ENCODE results near the gene CA11.
"Not testable (repeated sequence)": the region's sequence is repeated elsewhere in the genome, so short reads cannot be mapped to it uniquely, and the experiment has no call there.

CA11 gene

DNA sequence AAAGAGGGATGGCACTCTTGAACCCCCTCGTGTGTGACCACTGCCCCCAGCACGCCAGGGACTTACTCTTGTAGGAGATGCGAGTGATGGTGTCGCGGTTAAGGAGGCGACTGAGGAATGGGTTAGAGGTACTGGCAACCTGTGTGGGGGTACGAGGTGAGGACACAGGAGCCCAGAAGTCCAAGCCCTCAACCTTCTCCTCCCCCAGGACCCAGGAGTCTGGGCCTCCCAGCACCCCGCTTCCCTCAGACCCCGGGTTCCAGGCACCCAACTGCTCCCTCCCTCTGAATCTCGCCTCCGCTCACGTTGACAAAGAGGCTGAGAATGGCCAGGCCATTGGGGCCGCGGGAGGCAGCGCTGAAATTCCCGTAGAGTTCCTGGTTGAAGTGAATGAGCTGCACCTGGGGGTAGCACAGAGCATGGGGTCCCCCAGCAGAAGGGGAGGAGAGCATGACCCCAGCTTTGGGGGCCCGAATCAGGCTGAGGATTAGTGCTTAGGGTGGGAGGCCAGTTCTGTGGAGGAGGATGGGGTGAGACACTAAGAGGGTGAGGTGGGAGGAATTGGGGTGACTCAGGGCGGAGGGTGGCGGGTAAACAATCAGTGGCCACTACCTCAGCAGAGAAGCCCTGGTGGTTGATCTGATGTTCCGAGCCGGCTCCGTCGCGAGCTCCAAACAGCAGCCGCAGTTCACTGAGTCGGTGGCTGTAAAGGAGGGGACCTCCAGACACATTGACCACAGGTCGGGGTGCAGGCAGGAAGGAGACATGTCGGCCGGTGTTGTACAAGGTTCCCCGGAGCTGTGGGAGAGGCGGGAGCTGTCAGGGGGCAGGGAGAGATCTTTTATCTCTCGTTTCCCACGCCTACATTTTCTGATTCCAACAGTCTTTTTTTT, 6.3 kb downstream of the CA11 start:
- DNase-seq: no peak

DNA sequence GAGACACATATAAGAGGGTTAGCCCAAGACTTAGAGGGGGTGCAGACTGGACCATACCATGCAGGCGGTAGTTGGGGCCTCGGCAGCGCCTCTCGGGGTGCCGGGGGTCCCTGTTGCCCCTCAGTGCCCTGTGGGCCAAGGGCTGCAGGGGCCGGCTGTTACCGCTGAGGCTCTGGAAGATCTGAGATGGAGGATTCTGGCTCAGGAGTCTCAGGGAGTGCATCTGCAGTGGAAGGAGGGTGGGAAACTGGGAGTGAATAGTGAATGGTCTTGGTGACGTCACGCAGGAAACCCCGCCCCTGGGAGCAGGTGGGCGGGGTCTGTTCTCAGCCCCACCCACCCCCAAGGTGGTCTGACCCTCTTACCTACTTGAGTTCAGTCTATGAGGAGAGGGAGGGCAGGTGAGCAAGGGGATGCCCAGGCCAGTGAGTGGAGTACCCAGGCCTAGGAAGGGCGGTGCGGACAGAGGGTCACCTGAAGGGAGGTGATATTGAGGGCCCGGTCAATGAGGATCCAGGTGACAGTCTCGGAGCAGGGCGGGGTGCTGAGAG, 7.1 kb downstream of the CA11 start:
- no peak for DNase-seq

DNA sequence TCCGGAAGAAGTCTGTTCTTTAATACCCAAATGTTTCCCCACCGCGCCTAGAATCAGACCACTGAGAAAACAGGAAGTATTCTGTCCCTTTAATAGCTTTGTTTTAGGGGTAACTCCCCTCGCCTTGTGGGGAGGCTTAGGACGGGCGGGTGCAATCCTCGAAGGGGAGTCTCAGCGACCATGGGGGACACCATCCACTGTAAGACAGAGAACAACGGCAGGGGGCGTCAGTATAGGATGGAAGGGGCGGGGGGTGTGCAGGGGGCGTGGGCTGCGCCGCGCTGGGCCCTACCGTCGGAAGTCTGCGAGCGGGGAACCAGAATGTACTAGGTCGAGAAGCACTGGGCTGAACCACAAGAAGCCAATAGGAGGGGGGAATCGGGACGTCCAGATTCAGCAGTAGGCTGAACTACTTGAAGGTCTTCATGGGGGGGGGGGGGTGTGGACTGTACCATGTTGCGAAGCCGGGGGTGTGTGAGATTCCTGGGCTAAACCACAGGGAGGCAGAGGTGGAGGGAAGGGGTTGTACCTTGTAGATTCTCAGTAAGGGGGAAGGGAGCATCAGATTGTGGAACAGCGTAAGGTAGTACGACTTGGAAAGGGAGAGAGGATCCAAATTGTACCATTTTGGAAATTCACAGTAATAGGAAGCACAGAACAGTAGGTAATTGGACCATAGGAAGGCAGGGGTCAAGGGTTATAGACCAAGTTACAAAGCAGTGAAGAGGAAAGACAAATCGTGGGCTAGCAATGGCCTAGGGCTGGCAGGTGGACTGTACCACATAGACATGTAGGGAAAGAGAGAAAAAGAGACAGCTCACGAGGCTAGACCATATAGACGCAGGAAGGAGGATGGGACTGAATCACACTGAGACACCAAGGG, 7.8 kb downstream of the CA11 start:
- DNase-seq: peak; percentile 76 to 77

DNA sequence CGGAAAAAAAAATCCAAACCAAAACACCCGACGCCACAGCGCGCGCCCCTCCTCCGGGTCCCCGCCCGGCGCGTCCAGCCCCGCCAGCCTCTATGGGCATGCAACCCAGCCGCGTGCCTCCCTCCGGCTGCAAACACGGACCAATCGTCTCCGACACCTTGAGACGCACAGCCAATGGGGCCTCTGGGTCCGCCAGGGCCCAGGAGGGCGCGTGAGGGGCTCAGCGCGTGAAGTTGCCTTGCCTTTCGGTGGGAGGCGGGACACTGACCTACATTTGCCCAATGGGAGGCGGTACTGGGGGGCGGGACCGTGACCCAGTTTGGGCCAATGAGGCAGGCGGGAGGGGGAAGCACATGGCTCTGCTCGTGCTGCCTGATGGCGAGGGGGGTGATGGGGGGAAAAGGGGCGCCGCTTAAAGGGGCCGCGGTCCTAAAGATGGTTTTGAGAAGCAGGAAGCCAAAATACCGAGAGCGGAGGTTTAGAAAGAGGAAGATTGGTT, 8.5 kb downstream of the CA11 start:
- peak; percentile 98 to 99 for DNase-seq

DNA sequence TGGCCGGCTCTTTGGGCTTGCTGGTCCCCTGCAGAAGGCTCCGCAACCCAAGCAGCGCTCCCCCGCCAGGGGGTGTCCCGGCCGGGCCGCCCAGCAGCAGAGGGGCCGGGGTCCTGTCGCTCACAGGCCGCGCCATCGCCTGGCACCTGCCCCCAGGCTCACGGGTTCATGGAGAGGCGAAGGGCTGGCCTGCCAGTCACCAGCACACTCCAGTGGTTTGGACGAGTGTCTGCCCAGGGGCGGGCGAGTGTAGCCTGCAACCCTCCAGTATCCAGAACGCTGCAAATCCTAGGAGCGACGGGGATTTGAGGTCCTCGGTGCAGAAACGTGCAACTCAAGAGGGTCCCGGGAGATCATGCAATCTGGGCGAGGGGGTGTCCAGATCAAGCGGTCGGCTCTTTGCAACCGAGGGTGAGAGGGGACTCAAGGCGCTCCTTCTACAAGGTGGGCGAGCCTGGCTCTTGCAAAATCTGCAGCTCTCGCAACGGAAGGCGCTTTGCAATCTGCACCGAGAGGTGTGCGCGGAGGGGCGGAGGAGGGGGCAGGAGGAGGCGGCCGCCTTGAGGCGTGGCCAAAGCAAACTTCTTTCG, 9.0 kb downstream of the CA11 start, which contains the start of gene DBP:
Gene DBP, minus strand, starts transcription at position 521 of the 590 bp plus-strand sequence. Its CDS starts 385 bp downstream, at position 136.
- DNase-seq: peak in 1 of 2 experiments; percentile 56

DNA sequence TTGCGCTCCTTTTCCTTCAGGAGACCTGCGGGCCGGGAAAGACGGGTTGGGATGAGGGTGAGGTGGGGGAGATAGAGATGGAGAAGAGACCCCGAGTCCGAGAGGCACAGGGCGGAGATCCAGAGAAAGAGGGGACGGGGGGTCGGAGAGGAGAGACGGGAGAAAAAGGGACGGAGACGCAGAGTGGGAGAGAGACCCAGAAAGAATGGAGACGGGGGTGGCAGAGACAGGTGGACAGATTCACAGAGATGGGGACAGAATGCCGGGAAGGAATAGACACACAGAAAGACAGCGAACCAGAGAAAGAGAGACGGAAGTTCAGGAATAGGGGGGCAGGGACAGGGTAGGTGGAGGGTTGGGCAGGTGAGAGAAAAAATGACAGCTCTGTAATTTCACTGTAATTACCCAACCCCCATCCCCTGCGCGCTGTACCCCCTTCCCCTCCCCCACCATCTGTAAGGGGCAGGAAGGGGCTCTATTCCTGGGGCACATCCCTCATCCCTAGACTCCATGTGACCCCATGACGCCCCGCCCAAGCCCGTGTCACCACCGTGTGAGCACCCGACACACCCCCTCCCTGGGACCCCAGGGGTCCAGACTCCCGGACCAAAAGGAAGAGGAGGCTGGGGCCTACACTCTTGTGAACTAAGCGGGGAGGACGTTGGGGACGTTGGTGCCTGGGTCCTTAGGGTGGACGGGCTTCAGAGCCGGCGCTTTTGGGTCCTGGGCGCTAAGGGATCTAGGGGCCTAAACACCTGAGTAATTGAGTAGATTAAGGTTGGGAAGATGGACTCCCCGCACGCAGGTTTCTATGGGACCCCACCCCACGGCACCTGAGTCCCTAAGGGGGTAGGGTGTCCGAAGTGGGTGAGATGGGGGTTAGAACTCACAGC, 9.8 kb downstream of the CA11 start:
- DNase-seq: no peak

DNA sequence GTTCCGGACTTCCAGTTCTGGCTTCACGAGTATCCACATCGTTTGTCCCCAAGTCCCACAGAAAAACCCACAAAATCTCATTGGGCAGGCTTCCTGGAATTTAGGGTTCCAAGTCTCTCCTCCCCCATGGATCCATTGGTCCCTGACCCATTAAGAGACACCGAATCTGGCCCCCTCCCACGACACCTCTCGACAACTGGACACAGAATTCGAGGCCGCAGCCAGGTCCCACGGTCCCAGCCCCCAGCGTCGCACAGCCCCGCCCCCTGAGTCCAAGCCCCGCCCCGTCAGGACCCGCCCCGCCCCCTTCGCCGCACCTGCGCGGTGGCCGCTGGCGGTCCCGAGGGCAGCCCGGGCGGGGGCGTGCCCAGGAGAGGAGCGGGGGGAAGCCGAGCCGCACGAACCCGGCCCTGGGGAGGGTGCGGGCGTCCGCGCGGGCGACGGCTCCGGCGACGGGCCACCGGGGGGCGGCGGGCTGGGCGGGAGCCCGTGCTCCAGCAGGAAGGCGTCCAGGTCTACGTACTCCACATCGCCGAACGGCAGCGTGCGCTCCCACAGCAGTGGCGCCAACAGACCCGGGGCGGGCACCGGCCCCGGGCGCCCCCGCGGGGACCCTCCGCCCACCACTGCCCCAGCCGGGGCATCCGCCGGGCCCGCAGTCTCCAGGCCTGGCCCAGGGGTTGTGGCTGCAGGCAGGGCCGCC, 10.6 kb downstream of the CA11 start:
- peak; percentile 44 to 71 for DNase-seq

DNA sequence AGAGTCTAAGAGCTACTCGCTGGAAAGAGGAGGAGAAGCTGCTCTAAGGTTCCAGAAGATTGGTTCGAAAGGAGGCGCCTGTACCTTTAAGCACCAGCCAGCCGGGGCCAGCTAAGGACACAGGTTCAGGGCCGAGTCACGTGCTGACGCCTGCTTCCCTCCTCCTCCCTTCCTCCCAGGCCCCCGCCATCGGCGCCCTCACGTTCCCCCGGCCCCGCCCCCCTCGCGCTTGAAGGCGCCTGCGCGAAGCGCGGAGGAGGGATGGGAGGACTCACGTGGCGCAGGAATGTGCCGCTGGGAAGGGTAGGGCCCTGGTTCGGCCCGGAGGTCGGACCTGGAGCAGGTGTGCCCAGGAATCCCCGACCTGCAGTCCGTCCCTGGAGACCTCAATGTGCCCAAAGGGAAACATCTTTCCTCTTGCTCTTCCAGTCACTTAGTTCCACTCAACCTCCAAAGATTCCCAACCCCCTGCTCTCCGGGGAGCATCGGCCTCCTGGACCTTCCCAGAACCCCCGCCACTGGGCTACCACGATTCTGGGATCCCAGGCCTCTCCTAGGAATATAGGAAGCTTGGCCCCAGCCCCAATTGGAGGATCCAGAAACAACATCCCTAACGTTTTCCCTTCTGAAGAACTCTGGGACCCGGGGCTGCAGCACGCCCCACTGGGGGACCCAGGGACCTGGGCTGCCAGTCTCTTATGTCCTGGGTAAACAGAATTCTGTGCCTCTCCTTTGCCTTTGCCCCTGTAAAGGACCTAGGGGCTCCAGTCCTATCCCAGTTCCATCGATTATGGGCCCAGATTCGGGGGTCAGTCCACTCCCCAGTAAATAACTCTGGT, 11.3 kb downstream of the CA11 start:
- DNase-seq: peak; percentile 95 to 96

DNA sequence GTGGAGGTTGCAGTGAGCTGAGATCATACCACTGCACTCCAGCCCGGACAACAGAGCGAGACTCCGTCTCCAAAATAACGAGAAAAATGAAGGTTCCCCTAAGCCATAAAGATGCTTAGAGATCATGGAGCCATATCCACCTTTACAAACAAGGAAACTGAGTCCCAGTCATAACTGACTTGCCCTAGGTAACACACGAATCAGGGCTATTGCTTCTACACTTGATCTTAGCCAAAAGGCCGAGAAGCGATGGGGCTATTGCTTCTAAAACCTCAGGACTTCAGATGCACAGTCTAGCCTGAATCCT, 12.0 kb downstream of the CA11 start:
- no peak for DNase-seq

DNA sequence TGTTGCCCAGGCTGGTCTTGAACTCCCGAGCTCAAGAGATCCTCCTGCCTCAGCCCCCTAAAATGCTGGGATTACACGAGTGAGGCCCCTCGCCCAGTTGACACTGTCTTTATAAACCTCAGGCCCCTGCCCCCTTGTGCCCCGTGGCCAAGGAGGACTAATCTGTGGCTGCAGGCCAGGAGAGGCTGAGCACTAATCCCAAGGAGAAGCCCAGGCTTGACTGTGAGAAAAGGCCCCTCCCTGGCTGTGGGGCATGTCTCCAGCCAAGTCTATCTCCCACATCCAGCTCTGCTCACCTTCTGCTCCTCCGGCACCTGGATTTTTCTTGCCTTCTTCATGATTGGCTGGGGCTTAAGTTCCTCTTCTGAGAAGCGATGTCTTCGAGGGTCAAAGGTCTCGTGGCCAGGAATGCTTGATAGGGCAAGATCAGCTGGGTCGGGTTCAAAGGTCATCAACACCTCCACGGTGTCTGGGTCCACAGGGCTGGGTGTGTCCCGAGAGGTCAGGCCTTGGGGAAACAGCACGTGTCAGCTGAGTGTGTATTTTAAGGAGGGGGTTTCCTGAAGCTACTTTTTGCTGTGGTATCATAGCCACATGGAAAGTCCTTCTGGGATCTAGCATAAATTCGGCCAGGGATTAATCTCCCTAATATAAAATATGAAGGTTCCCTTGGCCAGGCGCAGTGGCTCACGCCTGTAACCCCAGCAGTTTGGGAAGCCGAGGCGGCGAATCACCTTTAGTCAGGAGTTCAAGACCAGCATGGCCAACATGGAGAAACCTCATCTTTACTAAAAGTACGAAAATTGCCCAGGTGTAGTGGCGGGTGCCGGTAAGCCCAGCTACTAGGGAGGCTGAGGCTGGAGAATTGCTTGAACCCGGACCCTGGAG, 12.6 kb downstream of the CA11 start:
- DNase-seq: no peak

DNA sequence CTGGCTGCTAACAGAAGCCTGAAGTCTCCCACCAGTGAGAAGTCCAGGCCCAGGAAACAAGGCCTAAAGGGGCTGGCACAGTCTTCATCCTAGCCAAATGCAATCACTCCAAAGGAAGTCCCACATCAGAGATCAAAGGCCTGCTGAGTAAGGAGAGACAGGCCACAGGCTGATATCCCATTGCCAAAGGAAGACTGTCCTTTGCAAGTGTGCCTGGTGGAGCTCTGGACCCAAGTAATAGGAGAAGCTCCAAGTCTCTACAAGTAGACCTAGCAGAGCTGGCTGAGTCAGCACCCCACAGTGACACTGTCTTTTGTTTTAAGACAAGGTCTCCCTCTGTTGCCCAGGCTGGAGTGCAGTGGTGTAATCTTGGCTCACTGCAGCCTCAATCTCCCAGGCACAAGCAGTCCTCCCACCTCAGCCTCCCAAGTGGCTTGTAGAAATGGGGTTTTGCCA, 13.3 kb downstream of the CA11 start:
- no peak for DNase-seq

DNA sequence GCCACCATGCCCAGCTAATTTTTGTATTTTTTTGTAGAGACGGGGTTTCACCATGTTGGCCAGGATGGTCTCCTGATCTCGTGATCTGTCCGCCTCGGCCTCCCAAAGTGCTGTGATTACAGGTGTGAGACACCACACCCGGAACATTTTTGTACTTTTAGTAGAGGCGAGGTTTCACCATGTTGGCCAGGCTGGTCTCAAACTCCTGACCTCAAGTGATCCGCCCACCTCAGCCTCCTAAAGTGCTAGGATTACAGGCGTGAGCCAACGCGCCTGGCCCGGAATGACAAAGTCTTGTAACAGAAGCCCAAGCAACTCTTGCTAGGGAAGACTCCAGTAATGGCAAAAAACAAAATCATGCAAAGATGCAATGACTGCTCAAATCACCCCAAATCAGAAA, 13.7 kb downstream of the CA11 start:
- not testable (repeated sequence) for DNase-seq

DNA sequence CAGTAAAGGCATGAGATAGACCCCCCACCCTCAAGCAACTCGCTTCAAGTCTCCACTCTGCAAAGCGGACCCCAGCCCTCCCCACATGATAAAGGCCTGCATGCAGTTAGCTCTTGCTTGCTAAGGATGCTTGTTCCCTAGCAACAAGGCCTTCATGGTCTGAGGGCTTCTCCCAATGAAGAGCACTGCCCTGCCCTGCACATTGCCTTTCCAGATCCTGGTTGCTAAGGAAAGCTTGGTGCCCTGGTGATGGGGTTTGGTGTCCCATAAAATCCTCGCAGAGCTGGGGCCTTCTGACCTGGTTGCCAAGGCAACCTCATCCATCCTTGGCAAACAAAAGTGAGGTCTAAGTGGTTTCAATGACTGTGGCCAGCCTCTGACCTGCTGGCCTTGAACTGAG, 14.8 kb downstream of the CA11 start:
- DNase-seq: no peak

DNA sequence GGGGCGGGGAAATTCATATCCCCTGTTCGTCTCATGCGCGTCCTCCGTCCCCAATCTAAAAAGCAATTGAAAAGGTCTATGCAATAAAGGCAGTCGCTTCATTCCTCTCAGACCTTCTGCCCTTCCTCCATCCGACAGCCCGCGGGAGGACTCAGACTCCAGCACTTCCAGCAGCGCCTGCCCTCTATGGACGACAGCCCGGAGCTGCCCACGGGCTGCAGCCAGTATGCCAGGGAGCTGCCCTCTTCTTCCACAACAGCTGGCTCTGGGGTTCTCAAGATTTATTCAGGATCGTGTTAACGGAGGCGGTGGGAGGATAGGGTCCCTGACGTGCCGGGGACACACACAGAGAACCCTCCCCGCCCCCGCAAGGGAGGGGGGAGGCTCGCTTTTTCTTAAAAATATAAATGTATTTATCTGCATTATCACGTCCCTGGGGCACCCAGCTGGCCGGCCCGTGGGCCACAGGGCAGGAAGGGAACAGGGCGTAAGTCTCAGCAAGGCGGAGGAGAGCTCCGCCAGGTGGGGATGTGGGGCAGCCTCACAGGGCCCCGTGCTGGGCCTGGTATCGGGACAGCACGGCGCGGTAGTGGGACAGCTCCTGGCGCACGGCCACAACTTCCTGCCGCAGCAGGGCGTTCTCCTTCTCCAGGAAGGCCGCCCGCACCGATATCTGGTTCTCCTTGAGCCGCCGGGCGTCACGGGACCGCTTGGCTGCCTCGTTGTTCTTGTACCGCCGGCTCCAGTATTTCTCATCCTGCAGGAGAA, 15.5 kb downstream of the CA11 start:
- DNase-seq: peak in 1 of 2 experiments; percentile 43

DNA sequence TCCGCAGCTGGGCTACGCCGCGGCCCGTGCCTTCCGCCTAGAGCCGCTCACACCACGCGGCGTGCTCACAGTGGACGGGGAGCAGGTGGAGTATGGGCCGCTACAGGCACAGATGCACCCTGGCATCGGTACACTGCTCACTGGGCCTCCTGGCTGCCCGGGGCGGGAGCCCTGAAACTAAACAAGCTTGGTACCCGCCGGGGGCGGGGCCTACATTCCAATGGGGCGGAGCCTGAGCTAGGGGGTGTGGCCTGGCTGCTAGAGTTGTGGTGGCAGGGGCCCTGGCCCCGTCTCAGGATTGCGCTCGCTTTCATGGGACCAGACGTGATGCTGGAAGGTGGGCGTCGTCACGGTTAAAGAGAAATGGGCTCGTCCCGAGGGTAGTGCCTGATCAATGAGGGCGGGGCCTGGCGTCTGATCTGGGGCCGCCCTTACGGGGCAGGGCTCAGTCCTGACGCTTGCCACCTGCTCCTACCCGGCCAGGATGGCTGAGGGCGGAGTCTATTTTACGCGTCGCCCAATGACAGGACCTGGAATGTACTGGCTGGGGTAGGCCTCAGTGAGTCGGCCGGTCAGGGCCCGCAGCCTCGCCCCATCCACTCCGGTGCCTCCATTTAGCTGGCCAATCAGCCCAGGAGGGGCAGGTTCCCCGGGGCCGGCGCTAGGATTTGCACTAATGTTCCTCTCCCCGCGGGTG, 16.2 kb downstream of the CA11 start:
- peak; percentile 93 to 94 for DNase-seq

DNA sequence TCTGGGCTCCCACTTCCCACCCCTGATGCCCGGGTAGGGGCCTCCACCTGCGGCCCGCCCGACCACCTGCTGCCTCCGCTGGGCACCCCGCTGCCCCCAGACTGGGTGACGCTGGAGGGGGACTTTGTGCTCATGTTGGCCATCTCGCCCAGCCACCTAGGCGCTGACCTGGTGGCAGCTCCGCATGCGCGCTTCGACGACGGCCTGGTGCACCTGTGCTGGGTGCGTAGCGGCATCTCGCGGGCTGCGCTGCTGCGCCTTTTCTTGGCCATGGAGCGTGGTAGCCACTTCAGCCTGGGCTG, 16.7 kb downstream of the CA11 start:
- peak in 1 of 2 experiments; percentile 54 for DNase-seq

DNA sequence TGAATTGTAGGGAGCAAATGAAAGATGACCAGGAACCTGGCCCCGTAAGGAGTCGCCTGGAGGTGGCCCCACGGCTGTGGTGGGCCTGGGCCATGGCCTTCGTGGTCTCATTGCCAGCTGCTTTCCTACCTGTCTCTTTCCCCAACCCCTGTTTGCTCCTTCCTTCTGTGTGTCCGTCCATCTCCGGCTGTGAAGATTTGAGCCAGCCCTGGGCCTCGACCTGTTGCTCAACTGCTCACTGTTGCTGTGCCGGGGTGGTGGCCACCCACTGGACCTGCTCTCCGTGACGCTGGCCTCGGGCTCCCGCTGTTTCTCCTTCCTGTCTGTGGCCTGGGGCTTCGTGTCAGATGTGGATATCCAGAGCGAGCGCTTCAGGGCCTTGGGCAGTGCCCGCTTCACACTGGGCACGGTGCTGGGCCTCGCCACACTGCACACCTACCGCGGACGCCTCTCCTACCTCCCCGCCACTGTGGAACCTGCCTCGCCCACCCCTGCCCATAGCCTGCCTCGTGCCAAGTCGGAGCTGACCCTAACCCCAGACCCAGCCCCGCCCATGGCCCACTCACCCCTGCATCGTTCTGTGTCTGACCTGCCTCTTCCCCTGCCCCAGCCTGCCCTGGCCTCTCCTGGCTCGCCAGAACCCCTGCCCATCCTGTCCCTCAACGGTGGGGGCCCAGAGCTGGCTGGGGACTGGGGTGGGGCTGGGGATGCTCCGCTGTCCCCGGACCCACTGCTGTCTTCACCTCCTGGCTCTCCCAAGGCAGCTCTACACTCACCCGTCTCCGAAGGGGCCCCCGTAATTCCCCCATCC, 17.3 kb downstream of the CA11 start:
- no peak for DNase-seq

Measured in SHP77 (cell line).